Endothelial cell of umbilical vein (primary cell): Measurements from ENCODE around the gene RGS19.

Experiments
- CTCF ChIP-seq, 2 donors: IDR thresholded peaks; 1 replicate in 1 of 2; 2 replicates in 1 of 2; pipeline ENCODE4 v1.5.1; 2011; ENCODE audit warnings: low read length in 2 of 2, mild to moderate bottlenecking in 2 of 2, moderate library complexity in 2 of 2, control low read depth in 1 of 2, inconsistent platforms in 1 of 2, low read depth in 1 of 2; ENCODE audit not compliant: insufficient read depth in 1 of 2; ENCODE audit errors: extremely low read depth in 1 of 2
- EZH2 ChIP-seq: IDR thresholded peaks from 2 replicates; pipeline ENCODE4 v1.6.1; 2012; ENCODE audit warnings: borderline replicate concordance, low read depth, mild to moderate bottlenecking, moderate library complexity, low read length, inconsistent platforms; ENCODE audit not compliant: severe bottlenecking
- FOS ChIP-seq: IDR thresholded peaks from 2 replicates; pipeline ENCODE4 v1.6.1; 2011; ENCODE audit warnings: mild to moderate bottlenecking, low read length, moderate library complexity, borderline replicate concordance; ENCODE audit not compliant: insufficient read depth
- GATA2 ChIP-seq: IDR thresholded peaks from 2 replicates; pipeline ENCODE4 v1.7.0; 2011; ENCODE audit warnings: low read depth, mild to moderate bottlenecking, moderate library complexity, mixed read lengths, low read length; ENCODE audit not compliant: insufficient read length, insufficient read depth
- JUN ChIP-seq: IDR thresholded peaks from 2 replicates; pipeline ENCODE4 v1.6.1; 2011; ENCODE audit warnings: borderline replicate concordance, low read depth; ENCODE audit not compliant: insufficient read length, insufficient read depth
- MAX ChIP-seq: IDR thresholded peaks from 2 replicates; pipeline ENCODE4 v1.6.1; 2011; ENCODE audit not compliant: insufficient read depth, insufficient read length
- MYC ChIP-seq: IDR thresholded peaks from one replicate; pipeline ENCODE4 v1.6.1; 2011; ENCODE audit warnings: mild to moderate bottlenecking, low read depth, low read length
- POLR2A ChIP-seq: IDR thresholded peaks from 2 replicates; pipeline ENCODE4 v1.6.1; 2012; ENCODE audit warnings: low read depth, mild to moderate bottlenecking, control low read depth, low read length
- POLR2AphosphoS5 ChIP-seq: IDR thresholded peaks from 2 replicates; pipeline ENCODE4 v1.6.1; 2012; ENCODE audit warnings: low read depth, mild to moderate bottlenecking, control low read depth, low read length, moderate library complexity; ENCODE audit not compliant: insufficient read depth

GRCh38 chr20:64077541-64077875, 1.8 kb downstream of the RGS19 start:
- TF ChIP-seq MAX (no peak), POLR2A (no peak), CTCF (IDR thresholded peaks at IDR 0.05; ENCODE audit: extremely low read depth in 1 of 2, insufficient read depth in 1 of 2, low read depth in 1 of 2, low read length in 2 of 2) (no peak), POLR2AphosphoS5 (no peak), GATA2 (no peak), MYC (no peak), EZH2 (no peak), FOS (no peak), JUN (no peak)
